Endodermal cell (in vitro differentiated cells): ENCODE results near the gene CAMTA1. TPM values are rescaled to one million over a fixed set of nuclear protein-coding genes. Genes with fewer than 3 reads are reported as not detected.
A peak's percentile ranks its signal among the peaks of the same experiment; 100 is the strongest.

ENCODE experiments used
- DNase-seq: peaks from one replicate; pipeline ENCODE4 v3.0.0-alpha.2; 2017
- H3K27ac ChIP-seq: 2 replicates; pipeline ENCODE4 v1.5.1; 2013; ENCODE audit warnings: mild to moderate bottlenecking, low read depth, low read length, moderate library complexity
- H3K27me3 ChIP-seq: 2 replicates; pipeline ENCODE4 v1.6.1; 2013; ENCODE audit warnings: mild to moderate bottlenecking, low read length, moderate library complexity; ENCODE audit not compliant: insufficient read depth, control insufficient read depth, poor library complexity, severe bottlenecking
- H3K36me3 ChIP-seq: 2 replicates; pipeline ENCODE4 v1.7.0; 2013; ENCODE audit warnings: mild to moderate bottlenecking, low read length, moderate library complexity; ENCODE audit not compliant: control insufficient read depth, insufficient read depth
- H3K4me1 ChIP-seq: one replicate; pipeline ENCODE4 v1.7.0; 2013; ENCODE audit warnings: low read length; ENCODE audit not compliant: control insufficient read depth, insufficient read depth
- H3K4me3 ChIP-seq: 2 replicates; pipeline ENCODE4 v1.5.1; 2013; ENCODE audit warnings: mild to moderate bottlenecking, low read length, moderate library complexity
- H3K9ac ChIP-seq: 2 replicates; pipeline ENCODE4 v1.6.1; 2013; ENCODE audit warnings: mild to moderate bottlenecking, low read length, moderate library complexity; ENCODE audit not compliant: poor library complexity, severe bottlenecking; ENCODE audit errors: extremely low read depth
- H3K9me3 ChIP-seq: 2 replicates; pipeline ENCODE4 v1.6.1; 2013; ENCODE audit warnings: mild to moderate bottlenecking, low read length, moderate library complexity; ENCODE audit not compliant: control insufficient read depth
- H3K27ac Mint-ChIP-seq: 2 replicates; pipeline ENCODE4 v1.8.0; 2020; ENCODE audit warnings: mixed read lengths
- H3K27me3 Mint-ChIP-seq: 2 replicates; pipeline ENCODE4 v1.8.0; 2021; ENCODE audit warnings: mild to moderate bottlenecking, mixed read lengths; ENCODE audit not compliant: insufficient read depth
- H3K36me3 Mint-ChIP-seq: 2 replicates; pipeline ENCODE4 v1.8.0; 2020; ENCODE audit warnings: low read depth, mixed read lengths
- H3K4me1 Mint-ChIP-seq: 2 replicates; pipeline ENCODE4 v1.8.0; 2020; ENCODE audit warnings: mixed read lengths
- H3K4me3 Mint-ChIP-seq: 2 replicates; pipeline ENCODE4 v1.8.0; 2020; ENCODE audit warnings: mild to moderate bottlenecking, moderate library complexity, mixed read lengths
- H3K9me3 Mint-ChIP-seq: 2 replicates; pipeline ENCODE4 v1.8.0; 2020; ENCODE audit warnings: mild to moderate bottlenecking, mixed read lengths
- CTCF ChIP-seq: fragments of 200-600 bp; sonication (generic); conservative IDR thresholded peaks from 2 replicates; pipeline ENCODE4 v1.5.0; 2021; ENCODE audit warnings: antibody characterized with exemption, mild to moderate bottlenecking
- WGBS, 2 experiments: methylation state at CpG; one replicate each; pipeline versions ENCODE4 v1.1.5 to v1.1.7; 2013; ENCODE audit warnings: missing lambda C conversion rate in 2 of 2, mixed read lengths in 1 of 2; ENCODE audit not compliant: insufficient coverage in 1 of 2, insufficient read length in 1 of 2; 5-methylcytosine and 5-hydroxymethylcytosine counted together
- total RNA-seq, 2 donors: library from RNA; stranded (reverse); fragmentation: NEBNext Ultra II Directional in 1 of 2; extraction: Animal tissue kit (Norgen Biotek cat#: 25700) in 1 of 2; gene quantifications; 2 replicates in 1 of 2; 3 replicates in 1 of 2; pipeline ENCODE4 v1.2.1, GENCODE V29; 2021

The CAMTA1 gene
- total RNA-seq, 2 donors from 2014 or later, result 123 to 137 TPM

GRCh38 chr1:6935911-6936690 lies 150.8 kb downstream of the CAMTA1 start:
- Histone ChIP-seq H3K4me3 (no peak overlapping the region), H3K36me3 (no peaks in the 10 kb centered on the region), H3K27me3 (no peaks in the 10 kb centered on the region), H3K4me1 (no peaks in the 10 kb centered on the region), H3K27ac (peak overlapping the region; percentile 66), H3K9me3 (no peaks in the 10 kb centered on the region), H3K9ac (no peak overlapping the region)
- Mint-ChIP-seq H3K27me3 (no peaks in the 10 kb centered on the region), H3K9me3 (peaks cover 5% of the 10 kb centered on the region), H3K36me3 (no peaks in the 10 kb centered on the region), H3K4me3 (no peak overlapping the region), H3K4me1 (no peaks in the 10 kb centered on the region), H3K27ac (no peak overlapping the region)
- 84 to 94% methylated on average over 5 to 8 of the region's 8 CpGs for WGBS, 2 experiments
- DNase-seq, result no peak
- TF ChIP-seq CTCF, result no peak

- TF ChIP-seq CTCF, result no peak
- Mint-ChIP-seq H3K4me1 (no peaks in the 10 kb centered on the region), H3K36me3 (no peaks in the 10 kb centered on the region), H3K27me3 (no peaks in the 10 kb centered on the region), H3K4me3 (no peak overlapping the region), H3K9me3 (peaks cover 5% of the 10 kb centered on the region), H3K27ac (no peak overlapping the region)
- H3K9me3 ChIP-seq, result no peaks in the 10 kb centered on the region
- 73 to 83% methylated on average over 3 of the region's 3 CpGs for WGBS, 2 experiments
- DNase-seq, result no peak
- H3K27me3 ChIP-seq, result no peaks in the 10 kb centered on the region
- no peak overlapping the region for H3K4me3 ChIP-seq
- H3K27ac ChIP-seq, result no peak overlapping the region
- no peak overlapping the region for H3K9ac ChIP-seq
- no peaks in the 10 kb centered on the region for H3K36me3 ChIP-seq
- no peaks in the 10 kb centered on the region for H3K4me1 ChIP-seq
Observed at GRCh38 chr1:6937048-6937447, 151.8 kb downstream of the CAMTA1 start.

- H3K27ac ChIP-seq, result no peak overlapping the region
- Mint-ChIP-seq H3K4me3 (no peak overlapping the region), H3K4me1 (no peaks in the 10 kb centered on the region), H3K27me3 (no peaks in the 10 kb centered on the region), H3K27ac (no peak overlapping the region), H3K9me3 (peaks cover 5% of the 10 kb centered on the region), H3K36me3 (no peaks in the 10 kb centered on the region)
- H3K4me1 ChIP-seq, result no peaks in the 10 kb centered on the region
- no peak for TF ChIP-seq CTCF
- DNase-seq, result no peak
- H3K36me3 ChIP-seq, result no peaks in the 10 kb centered on the region
- no peak overlapping the region for H3K9ac ChIP-seq
- H3K27me3 ChIP-seq, result no peaks in the 10 kb centered on the region
- H3K9me3 ChIP-seq, result no peaks in the 10 kb centered on the region
- WGBS, 2 experiments, result 85 to 90% methylated on average over 4 to 5 of the region's 5 CpGs
- no peak overlapping the region for H3K4me3 ChIP-seq
Observed at GRCh38 chr1:6939363-6939762, 154.1 kb downstream of the CAMTA1 start.
